GM20000 (cell line): ENCODE measurements around the gene SIGLEC9.

Experiments
- DNase-seq: peaks from one replicate; pipeline ENCODE4 v3.0.0; 2012; ENCODE audit warnings: low spot score
- CTCF ChIP-seq: IDR thresholded peaks from 2 replicates; pipeline ENCODE4 v1.5.1; 2012; ENCODE audit warnings: mild to moderate bottlenecking, control low read depth; ENCODE audit errors: extremely low read depth, missing control alignments

SIGLEC9 gene

GRCh38 chr19:51123802-51124201 is 904 bp upstream of the SIGLEC9 start:
- no peak for DNase-seq
- TF ChIP-seq CTCF: no peak

GRCh38 chr19:51124216-51124615 is 490 bp upstream of the SIGLEC9 start:
- DNase-seq: no peak
- no peak for TF ChIP-seq CTCF

- no peak for DNase-seq
- TF ChIP-seq CTCF: no peak
These were observed 842 bp downstream of the SIGLEC9 start for GRCh38 chr19:51125421-51126075.

DNA sequence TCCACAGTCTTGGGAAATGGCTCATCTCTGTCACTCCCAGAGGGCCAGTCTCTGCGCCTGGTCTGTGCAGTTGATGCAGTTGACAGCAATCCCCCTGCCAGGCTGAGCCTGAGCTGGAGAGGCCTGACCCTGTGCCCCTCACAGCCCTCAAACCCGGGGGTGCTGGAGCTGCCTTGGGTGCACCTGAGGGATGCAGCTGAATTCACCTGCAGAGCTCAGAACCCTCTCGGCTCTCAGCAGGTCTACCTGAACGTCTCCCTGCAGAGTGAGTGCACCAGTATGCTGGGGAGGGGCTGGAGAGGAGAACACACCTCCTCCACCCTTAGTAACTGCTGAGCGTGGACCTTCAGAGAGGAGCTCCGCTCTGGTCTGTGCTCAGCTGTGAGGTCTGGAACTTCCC is 2.3 kb downstream of the SIGLEC9 start:
- no peak for DNase-seq
- no peak for TF ChIP-seq CTCF

DNA sequence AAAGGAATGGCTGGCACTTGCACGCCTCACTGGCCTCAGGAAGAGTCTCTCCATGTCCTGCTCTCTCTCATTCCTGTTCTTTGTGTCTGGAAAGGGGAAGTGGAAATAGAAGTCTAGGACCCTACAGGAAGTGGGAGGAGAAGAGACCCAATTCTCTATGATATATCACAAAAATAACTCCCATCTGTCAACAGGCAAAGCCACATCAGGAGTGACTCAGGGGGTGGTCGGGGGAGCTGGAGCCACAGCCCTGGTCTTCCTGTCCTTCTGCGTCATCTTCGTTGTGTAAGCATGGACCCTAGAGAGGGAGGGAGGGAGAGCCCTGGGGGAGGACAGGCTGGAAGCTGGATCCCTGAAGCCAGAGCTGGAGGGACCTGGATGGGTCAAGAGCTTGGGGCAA is 3.0 kb downstream of the SIGLEC9 start:
- no peak for DNase-seq
- no peak for TF ChIP-seq CTCF

DNA sequence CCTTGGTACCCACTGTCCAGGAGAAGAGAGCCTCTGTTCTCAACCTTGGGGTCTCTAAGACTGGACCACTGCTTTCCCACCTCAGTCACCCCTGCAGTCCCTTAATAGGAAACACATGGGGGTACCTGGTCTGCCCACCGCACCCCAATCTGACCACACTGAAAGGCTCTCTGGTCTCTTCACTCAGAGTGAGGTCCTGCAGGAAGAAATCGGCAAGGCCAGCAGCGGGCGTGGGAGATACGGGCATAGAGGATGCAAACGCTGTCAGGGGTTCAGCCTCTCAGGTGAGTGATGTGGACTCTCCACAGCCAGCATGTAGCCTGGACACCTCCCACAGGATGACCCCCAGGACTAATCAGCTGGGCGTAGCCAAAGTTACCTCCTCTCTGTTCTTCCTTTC is 3.5 kb downstream of the SIGLEC9 start:
- no peak for TF ChIP-seq CTCF
- no peak for DNase-seq

DNA sequence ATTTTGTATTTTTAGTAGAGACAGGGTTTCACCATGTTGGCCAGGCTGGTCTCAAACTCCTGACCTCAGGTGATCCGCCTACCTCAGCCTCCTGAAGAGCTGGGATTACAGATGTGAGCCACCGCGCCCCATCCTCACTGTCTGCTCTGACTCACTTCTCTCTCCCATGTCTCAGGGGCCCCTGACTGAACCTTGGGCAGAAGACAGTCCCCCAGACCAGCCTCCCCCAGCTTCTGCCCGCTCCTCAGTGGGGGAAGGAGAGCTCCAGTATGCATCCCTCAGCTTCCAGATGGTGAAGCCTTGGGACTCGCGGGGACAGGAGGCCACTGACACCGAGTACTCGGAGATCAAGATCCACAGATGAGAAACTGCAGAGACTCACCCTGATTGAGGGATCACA is 5.0 kb downstream of the SIGLEC9 start:
- no peak for DNase-seq
- TF ChIP-seq CTCF: no peak
